HG03064 (cell line): ENCODE measurements around the gene PALMD.

Source experiments
- ATAC-seq: cut with Tn5 transposase; IDR thresholded peaks from one replicate; pipeline ENCODE4 v1.9.1; 2021; ENCODE audit warnings: low read depth; ENCODE audit not compliant: unreplicated experiment

PALMD gene

GRCh38 chr1:99634971-99635624 lies 10.8 kb upstream of the PALMD start:
- ATAC-seq = no peak

DNA sequence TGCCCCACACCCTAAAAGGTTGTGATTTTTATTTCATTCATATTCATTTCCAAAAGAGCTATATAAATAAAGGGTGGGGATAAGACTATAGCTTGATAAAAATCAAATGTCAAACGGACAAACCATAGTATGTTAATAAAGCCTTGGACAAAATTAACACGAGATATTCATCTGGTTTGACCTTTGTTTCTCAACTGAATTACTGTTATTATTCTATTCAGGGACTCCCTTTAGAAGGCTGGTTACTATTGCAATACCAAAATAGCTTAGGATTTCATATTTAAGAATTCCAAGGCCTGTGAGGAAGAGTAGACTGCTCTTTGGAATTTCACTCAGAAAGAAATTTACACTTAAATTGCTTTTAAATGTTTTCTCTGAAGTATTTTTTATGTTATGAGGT lies 10.2 kb upstream of the PALMD start:
- no peak for ATAC-seq

DNA sequence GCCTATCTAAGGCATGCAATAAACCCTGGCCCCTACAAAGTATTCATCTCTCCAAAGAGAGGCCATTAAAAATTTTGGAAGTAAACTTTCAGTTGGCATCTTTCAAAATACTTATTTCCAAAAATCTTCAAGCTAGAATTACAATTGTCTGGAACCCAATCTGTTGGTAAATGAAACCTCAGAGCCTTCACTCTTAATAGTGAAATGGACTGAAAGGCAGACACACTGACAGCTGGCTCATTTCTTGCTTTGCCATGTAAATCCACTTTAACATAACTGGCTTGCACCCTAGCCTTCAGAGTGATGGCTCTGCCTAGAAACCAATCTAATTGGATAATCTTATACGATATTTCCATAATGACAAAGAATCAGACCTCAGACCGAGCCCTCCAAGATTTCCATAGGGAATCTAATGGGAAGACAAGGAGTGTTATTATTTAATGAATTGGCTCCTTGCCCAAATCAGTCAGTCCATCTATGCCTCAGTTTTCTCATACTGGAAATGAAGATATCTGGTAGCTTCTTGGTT lies 9.2 kb upstream of the PALMD start:
- ATAC-seq = no peak

DNA sequence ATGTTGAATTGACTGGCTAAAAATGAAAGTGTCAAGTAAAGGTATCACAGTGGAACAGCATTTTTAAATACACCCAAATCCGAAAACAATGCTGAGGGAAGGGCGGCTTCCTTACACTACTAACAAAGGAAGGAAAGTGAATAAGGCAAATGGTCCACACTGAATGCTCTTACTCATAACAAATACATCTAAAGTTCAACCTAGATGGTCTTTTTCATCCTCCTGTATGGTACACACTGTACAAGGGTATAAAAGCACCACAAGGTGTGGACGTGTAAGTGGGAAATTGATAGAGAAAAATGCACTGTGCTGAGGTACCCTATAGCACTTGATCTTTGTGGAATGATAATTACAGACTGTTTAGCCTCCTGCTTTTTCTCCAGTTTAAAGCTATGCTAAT lies 7.1 kb upstream of the PALMD start:
- no peak for ATAC-seq

- no peak for ATAC-seq
Measured at GRCh38 chr1:99639408-99639807, 6.5 kb upstream of the PALMD start.

DNA sequence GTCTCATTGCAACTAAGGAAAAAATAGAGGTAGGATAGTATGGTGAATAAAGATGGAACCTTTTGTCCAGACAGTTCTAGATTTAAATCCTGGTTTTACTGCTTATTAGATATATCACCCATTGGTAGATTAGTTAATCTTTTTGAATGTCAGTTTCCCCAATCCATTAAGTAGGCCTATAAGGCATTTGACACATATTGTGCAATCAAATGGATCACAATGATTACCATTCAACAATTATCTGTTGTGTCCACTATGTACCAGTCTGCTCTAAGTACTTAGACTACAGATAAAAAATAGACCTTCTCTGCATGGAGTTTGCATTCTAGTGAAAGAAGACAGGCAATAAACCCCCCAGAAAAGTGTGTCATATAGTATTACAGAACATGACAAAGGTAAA lies 6.0 kb upstream of the PALMD start:
- no peak for ATAC-seq

DNA sequence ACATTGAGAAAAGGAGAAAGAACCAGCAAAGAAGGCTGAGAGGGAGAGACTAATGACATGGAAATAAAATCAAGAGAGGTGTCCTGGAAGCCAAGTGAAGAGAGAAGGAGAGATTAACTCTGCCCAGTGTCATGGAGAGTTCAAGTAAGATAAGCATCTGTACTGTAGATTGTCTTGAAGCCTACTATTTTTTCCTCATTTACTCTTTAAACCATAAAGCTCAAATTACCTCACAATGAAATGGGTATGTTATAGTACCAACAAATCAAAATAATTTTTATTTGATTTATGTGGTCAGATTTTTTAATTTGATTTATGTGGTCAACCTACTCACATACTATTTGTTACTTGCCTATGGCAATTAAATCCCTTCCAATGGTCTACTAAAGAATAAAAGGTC lies 5.2 kb upstream of the PALMD start:
- no peak for ATAC-seq

GRCh38 chr1:99641558-99641957 lies 4.4 kb upstream of the PALMD start:
- ATAC-seq = no peak

GRCh38 chr1:99642053-99642452 lies 3.9 kb upstream of the PALMD start:
- no peak for ATAC-seq

DNA sequence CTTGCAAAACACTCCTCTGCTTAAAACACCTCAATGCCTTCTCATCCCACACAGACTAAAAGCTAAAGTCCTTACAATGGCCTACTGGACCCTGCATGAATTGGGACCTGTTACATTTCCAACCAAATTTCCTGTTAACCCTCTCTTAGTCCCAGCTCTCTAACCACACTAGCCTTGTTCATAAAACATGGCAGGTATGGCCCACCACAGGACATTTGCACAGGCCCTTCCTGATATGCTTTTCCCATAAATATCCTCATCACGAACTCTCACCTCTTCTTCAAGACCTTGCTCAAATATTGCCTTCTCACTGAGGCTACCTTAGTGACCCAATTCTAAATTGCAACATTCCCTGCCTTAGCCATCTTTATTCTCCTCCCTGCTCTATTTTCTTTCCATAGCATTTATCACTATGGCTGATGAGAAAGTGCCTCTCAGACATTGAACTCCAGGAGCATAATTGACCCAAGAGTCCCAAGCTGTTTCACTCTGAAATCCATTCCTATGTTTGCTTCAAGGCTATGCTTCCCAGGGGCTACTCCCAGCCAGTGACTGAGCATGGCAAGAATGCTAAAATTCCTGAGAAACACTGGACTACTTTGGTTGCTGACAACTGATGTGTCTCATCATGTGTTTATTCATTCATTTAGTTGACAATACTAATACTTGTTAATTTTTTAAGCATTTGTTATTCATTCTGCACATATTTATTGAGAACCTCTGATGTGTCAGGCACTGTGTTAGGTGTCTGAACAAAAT lies 2.7 kb upstream of the PALMD start:
- no peak for ATAC-seq

GRCh38 chr1:99644279-99645004 lies 1.5 kb upstream of the PALMD start:
- no peak for ATAC-seq

- no peak for ATAC-seq
Measured at GRCh38 chr1:99645203-99645602, 710 bp upstream of the PALMD start.

- no peak for ATAC-seq
Measured at GRCh38 chr1:99646868-99647267, 955 bp downstream of the PALMD start.

DNA sequence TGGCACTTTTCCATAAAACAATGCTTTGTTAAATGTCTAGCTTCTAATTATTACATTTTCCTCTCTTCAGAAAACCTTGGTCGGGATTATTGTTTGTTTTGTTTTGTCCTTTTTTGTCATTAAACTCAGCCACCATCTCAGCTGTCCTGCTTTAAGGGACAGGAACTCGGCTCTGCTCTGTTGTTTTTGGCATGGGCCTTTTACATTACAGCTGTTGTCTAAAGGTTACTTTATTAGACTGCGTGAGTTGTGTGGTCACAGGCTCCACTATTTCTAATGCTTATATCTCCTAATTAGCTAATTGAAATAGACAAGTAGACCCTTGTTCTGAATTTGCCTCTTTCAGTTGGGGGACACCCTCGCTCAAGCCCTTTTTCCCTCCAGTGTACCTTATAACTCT lies 1.6 kb downstream of the PALMD start:
- ATAC-seq = no peak

- ATAC-seq = no peak
Measured at GRCh38 chr1:99648107-99648506, 2.2 kb downstream of the PALMD start.

DNA sequence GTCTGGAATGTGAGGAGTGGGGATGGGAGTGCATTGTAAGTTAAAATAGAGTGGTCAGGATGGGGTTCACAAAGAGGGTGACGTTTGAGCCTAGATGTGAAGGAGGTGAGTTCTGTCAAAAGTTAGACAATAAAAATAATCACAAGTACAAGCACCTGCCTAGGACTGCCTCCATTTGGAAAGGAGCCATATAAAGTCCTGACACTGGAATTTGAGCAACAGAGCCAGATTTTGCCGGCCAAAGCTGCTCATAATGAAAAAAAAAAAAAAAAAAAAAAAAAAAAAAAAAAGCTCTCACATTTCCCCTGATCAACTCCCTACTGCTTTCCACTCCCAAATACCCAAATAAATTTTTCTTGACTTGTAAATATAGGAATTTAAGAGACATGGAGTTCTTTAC lies 4.1 kb downstream of the PALMD start:
- ATAC-seq = no peak

DNA sequence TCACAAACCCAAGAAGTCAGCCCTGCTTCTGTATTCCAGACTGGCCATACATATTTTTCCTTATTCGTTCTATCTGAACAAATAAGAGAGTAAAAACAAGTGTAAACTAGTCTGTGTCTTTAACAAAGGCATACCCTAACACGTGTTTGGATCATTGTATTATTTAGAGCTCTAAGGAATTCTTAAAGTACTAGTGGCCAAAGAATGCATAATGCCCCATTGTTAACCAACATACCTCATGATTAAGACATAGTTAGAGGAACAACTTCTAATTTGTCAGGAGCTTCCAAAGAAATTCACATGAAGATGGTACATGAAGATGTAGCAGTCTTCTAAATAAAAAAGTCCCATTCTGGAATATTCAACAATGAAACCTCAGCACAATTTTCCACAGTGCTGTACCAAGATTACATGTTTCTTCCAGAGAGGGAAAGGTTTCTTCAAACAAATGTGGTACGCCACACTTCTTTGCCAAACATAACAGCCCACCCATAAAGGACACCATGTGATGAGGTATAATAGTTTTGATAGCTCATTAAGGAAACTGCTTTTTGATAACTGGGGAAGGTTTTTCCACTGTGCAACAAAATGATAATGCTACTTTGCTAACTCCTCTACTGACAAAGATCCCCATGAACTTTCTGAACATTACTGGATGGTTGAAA lies 5.0 kb downstream of the PALMD start:
- ATAC-seq = no peak

GRCh38 chr1:99652881-99653281 lies 7.0 kb downstream of the PALMD start:
- ATAC-seq = no peak

- no peak for ATAC-seq
Measured at GRCh38 chr1:99655376-99655775, 9.5 kb downstream of the PALMD start.

GRCh38 chr1:99656701-99657100 lies 10.8 kb downstream of the PALMD start:
- ATAC-seq = no peak
